Ectodermal cell (in vitro differentiated cells): Measurements from ENCODE around the gene CHRDL1.

Experiments
- H3K27ac ChIP-seq: 2 replicates; pipeline ENCODE4 v1.7.0; 2013; ENCODE audit warnings: mild to moderate bottlenecking, low read depth, low read length; ENCODE audit not compliant: insufficient read depth, poor library complexity, severe bottlenecking
- H3K27me3 ChIP-seq: 2 replicates; pipeline ENCODE4 v1.7.0; 2013; ENCODE audit warnings: mild to moderate bottlenecking, low read length; ENCODE audit not compliant: insufficient read depth, control insufficient read depth, poor library complexity, severe bottlenecking
- H3K36me3 ChIP-seq: one replicate; pipeline ENCODE4 v1.7.0; 2013; ENCODE audit warnings: low read length; ENCODE audit not compliant: control insufficient read depth, insufficient read depth
- H3K4me1 ChIP-seq: one replicate; pipeline ENCODE4 v1.7.0; 2013; ENCODE audit warnings: low read length; ENCODE audit not compliant: control insufficient read depth, insufficient read depth
- H3K4me3 ChIP-seq: 2 replicates; pipeline ENCODE4 v1.7.0; 2013; ENCODE audit warnings: low read depth, low read length, control low read depth; ENCODE audit not compliant: insufficient read depth
- H3K9me3 ChIP-seq: 2 replicates; pipeline ENCODE4 v1.7.0; 2013; ENCODE audit warnings: mild to moderate bottlenecking, low read length, moderate library complexity; ENCODE audit not compliant: control insufficient read depth
- WGBS, 2 experiments: methylation state at CpG; one replicate each; pipeline ENCODE4 v1.1.7; 2013; ENCODE audit warnings: missing lambda C conversion rate in 2 of 2; 5-methylcytosine and 5-hydroxymethylcytosine counted together

CHRDL1 gene

DNA sequence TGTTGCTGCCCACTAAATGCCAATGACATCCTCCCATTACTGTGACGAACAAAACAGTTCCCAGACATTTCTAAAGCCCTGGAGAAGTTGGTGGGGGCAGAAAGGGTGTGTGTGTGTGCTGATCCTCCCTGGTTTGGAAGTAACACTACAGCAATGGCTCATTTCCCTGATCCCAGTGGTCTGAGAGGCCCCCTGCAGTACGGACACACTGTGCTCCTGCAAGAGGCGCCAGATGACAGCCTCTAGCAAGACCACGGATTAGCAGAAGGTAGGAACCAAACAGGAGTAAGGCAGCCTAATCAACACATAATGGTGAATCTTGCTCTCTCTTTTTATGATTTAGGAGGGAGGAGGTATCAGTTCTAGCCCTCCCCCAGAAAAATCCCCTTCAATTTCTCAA is 49.6 kb downstream of the CHRDL1 start:
- WGBS, 2 experiments, result 50 to 66% methylated on average over 3 to 4 of the region's 4 CpGs
- Histone ChIP-seq H3K4me1 (no peaks in the 10 kb centered on the region), H3K27ac (no peak overlapping the region), H3K9me3 (no peaks in the 10 kb centered on the region), H3K27me3 (no peaks in the 10 kb centered on the region), H3K4me3 (no peak overlapping the region), H3K36me3 (no peaks in the 10 kb centered on the region)

- H3K27me3 ChIP-seq, result no peaks in the 10 kb centered on the region
- H3K27ac ChIP-seq, result no peak overlapping the region
- H3K36me3 ChIP-seq, result no peaks in the 10 kb centered on the region
- no peaks in the 10 kb centered on the region for H3K4me1 ChIP-seq
- H3K4me3 ChIP-seq, result no peak overlapping the region
- no peaks in the 10 kb centered on the region for H3K9me3 ChIP-seq
- WGBS, 2 experiments, result 86 to 88% methylated on average over 2 of the region's 2 CpGs
Observed at GRCh38 chrX:110745288-110745687, 50.3 kb downstream of the CHRDL1 start.

DNA sequence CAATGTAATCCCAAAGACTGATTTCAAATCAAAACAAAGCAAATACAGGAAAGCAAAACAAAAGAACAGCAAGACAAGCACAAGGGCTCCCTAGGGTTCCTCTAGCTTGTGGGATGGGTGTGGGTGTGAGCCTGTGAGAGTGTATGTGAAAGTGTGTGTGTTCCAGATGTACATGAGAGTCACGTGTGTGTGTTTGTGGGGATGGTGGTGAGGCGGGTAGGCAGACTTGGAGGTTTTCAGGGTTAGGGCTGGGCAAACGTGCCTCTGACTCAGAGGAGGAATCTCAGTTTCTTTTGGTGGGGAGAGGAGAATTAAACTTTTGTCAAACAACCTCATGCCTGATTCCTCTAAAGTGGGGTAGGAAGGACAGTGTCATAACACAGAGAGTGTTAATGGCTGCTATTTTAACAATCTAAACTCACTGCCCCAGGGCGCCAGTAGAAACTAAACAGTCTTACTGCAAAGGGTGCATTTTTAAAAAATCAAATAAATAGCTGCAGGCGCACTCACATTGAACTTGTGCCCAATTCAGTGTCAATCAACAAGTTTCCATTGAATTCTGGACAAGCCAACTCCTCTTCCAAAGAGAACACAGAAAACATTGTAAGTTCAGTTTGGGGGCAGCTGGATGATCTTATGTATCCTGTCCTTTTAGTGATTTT is 51.8 kb downstream of the CHRDL1 start:
- Histone ChIP-seq H3K27me3 (no peaks in the 10 kb centered on the region), H3K4me1 (no peaks in the 10 kb centered on the region), H3K36me3 (no peaks in the 10 kb centered on the region), H3K27ac (no peak overlapping the region), H3K4me3 (no peak overlapping the region), H3K9me3 (no peaks in the 10 kb centered on the region)
- 82 to 89% methylated on average over 5 of the region's 5 CpGs for WGBS, 2 experiments

GRCh38 chrX:110741213-110741796 is 54.3 kb downstream of the CHRDL1 start:
- Histone ChIP-seq H3K4me1 (no peaks in the 10 kb centered on the region), H3K9me3 (no peaks in the 10 kb centered on the region), H3K27me3 (no peaks in the 10 kb centered on the region), H3K36me3 (no peaks in the 10 kb centered on the region), H3K27ac (no peak overlapping the region), H3K4me3 (no peak overlapping the region)
- WGBS, 2 experiments, result 82 to 100% methylated on average over 1 of the region's 1 CpG

DNA sequence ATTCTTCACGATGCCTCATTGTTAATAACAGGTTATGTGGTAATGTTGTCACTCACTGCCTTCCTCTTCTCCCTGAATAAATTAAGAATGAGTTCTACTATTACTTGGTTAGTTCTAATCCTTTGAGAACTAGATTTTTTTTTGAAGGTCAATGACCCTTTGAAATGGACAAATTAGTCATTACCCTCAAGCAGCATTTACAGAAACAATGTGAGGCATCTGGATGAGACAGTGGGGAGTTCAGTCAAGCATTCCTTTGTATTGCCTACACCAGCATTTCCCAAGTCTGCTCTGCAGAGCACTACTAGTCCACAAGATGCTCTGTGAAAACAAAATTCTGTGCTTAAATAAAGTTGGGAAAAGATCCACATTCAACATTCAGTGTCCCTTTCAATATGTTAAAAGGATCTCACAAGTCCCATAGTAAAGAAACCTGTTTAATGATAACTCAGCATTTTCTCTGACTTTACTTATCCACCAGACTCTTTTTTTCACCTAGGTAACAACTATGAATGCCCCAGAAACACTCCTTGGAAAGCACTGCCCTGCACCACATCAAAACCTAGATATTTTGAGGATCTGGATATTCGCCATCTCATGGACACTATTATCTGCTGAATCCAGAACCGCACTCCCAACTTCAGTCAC is 60.6 kb downstream of the CHRDL1 start:
- 92 to 95% methylated on average over 2 of the region's 3 CpGs for WGBS, 2 experiments
- H3K36me3 ChIP-seq, result no peaks in the 10 kb centered on the region
- no peak overlapping the region for H3K27ac ChIP-seq
- H3K9me3 ChIP-seq, result no peaks in the 10 kb centered on the region
- no peaks in the 10 kb centered on the region for H3K27me3 ChIP-seq
- no peak overlapping the region for H3K4me3 ChIP-seq
- H3K4me1 ChIP-seq, result no peaks in the 10 kb centered on the region

- Histone ChIP-seq H3K4me1 (no peaks in the 10 kb centered on the region), H3K27me3 (no peaks in the 10 kb centered on the region), H3K9me3 (no peaks in the 10 kb centered on the region), H3K4me3 (no peak overlapping the region), H3K36me3 (no peaks in the 10 kb centered on the region), H3K27ac (no peak overlapping the region)
- 31 to 64% methylated on average over 1 of the region's 1 CpG for WGBS, 2 experiments
Observed at GRCh38 chrX:110734271-110734670, 61.3 kb downstream of the CHRDL1 start.

DNA sequence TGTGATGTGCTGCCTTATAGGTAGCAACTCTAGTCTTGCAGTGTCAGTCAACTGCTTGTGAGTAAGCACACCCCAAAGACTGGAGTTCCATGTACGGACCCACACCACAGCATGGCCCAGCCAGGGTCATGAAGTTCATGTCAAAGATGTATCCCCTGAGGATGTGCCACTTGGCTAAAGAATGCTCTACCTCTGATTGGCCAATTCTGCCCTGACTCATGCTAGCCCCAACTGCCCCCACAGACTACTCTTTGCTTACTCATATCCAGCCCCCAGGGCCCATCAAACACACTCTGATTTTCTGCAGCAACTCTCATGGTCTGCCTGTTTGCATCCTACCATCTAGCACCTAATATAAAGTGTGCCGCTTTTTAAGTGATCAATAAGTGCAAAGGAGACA is 62.5 kb downstream of the CHRDL1 start:
- H3K27me3 ChIP-seq, result no peaks in the 10 kb centered on the region
- H3K9me3 ChIP-seq, result no peaks in the 10 kb centered on the region
- 96 to 100% methylated on average over 2 of the region's 2 CpGs for WGBS, 2 experiments
- H3K27ac ChIP-seq, result no peak overlapping the region
- no peak overlapping the region for H3K4me3 ChIP-seq
- no peaks in the 10 kb centered on the region for H3K36me3 ChIP-seq
- no peaks in the 10 kb centered on the region for H3K4me1 ChIP-seq

GRCh38 chrX:110732266-110732665 is 63.4 kb downstream of the CHRDL1 start:
- Histone ChIP-seq H3K4me1 (no peaks in the 10 kb centered on the region), H3K36me3 (no peaks in the 10 kb centered on the region), H3K4me3 (no peak overlapping the region), H3K27ac (no peak overlapping the region), H3K9me3 (no peaks in the 10 kb centered on the region), H3K27me3 (no peaks in the 10 kb centered on the region)
- 54 to 65% methylated on average over 6 of the region's 6 CpGs for WGBS, 2 experiments

DNA sequence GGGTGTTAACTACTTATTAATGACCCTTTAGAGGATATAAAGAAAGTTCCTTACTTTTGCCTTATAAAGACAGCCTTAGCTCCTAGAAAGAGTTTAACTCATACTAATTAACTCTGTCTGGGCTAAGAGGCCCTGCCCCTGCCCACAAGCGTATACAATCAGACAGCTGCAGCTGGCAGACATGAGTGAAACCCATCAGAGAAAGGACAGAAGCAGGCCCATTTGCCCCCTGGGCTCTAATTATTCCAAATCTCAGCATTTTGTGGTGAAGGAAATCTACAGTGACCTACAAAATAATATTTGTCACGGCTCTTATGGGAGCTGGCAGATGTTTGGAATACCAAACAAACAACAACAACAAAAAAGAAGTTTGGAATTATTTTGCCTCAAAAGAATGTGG is 71.8 kb downstream of the CHRDL1 start:
- no peaks in the 10 kb centered on the region for H3K27me3 ChIP-seq
- 57 to 64% methylated on average over 1 to 2 of the region's 2 CpGs for WGBS, 2 experiments
- no peak overlapping the region for H3K4me3 ChIP-seq

GRCh38 chrX:110722135-110722534 is 73.5 kb downstream of the CHRDL1 start:
- no peaks in the 10 kb centered on the region for H3K36me3 ChIP-seq
- H3K4me1 ChIP-seq, result peaks cover 4% of the 10 kb centered on the region
- H3K9me3 ChIP-seq, result no peaks in the 10 kb centered on the region
- 94 to 96% methylated on average over 8 to 10 of the region's 10 CpGs for WGBS, 2 experiments
- H3K27me3 ChIP-seq, result no peaks in the 10 kb centered on the region
- no peak overlapping the region for H3K4me3 ChIP-seq
- H3K27ac ChIP-seq, result no peak overlapping the region

More for the DNA sequence above, 71.8 kb downstream of the CHRDL1 start:
- Histone ChIP-seq H3K27ac (no peak overlapping the region), H3K9me3 (no peaks in the 10 kb centered on the region), H3K36me3 (no peaks in the 10 kb centered on the region), H3K4me1 (peaks cover 4% of the 10 kb centered on the region)
